Upper lobe of right lung (tissue), 1 donor: ENCODE measurements around the gene UBA6. TPM values are rescaled to one million over a fixed set of nuclear protein-coding genes. Genes with fewer than 3 reads are reported as not detected.

ENCODE experiments used
- ATAC-seq: fragments of 200-7000 bp; cut with Tn5 transposase; one replicate; pipeline ENCODE4 v1.9.1; 2020; ENCODE audit warnings: mild to moderate bottlenecking, moderate library complexity
- DNase-seq: peaks from one replicate; pipeline ENCODE4 v3.0.0-alpha.2; 2020
- H3K27ac ChIP-seq: fragments of 200-600 bp; one replicate; pipeline ENCODE4 v1.8.0; 2022
- H3K27me3 ChIP-seq: fragments of 200-600 bp; one replicate; pipeline ENCODE4 v1.8.0; 2022; ENCODE audit warnings: mild to moderate bottlenecking
- H3K36me3 ChIP-seq: fragments of 200-600 bp; one replicate; pipeline ENCODE4 v1.8.0; 2022
- H3K4me1 ChIP-seq: fragments of 200-600 bp; one replicate; pipeline ENCODE4 v1.8.0; 2022
- H3K4me3 ChIP-seq: fragments of 200-600 bp; one replicate; pipeline ENCODE4 v1.8.0; 2022; ENCODE audit warnings: mild to moderate bottlenecking
- H3K9me3 ChIP-seq: fragments of 200-600 bp; one replicate; pipeline ENCODE4 v1.8.0; 2022
- intact Hi-C: fragments of 100-400 bp; cut with DNase I; formaldehyde crosslinking; loops from one replicate; pipeline ENCODE4 v1.11.0; 2022
- total RNA-seq: library from RNA; stranded (reverse); fragmentation: NEBNext Ultra II Directional; extraction: Animal tissue kit (Norgen Biotek cat#: 25700); gene quantifications from one replicate; pipeline ENCODE4 v1.2.1, GENCODE V29; 2021
- TF ChIP-seq, protein P1 (sequence below): fragments of 200-600 bp; IDR thresholded peaks from one replicate; pipeline ENCODE4 v1.8.0; 2022; ENCODE audit warnings: antibody characterized with exemption
- donor health status: DM: no; HTN: yes; CAD: no; lungs with severe emphysema.

The UBA6 gene
- total RNA-seq, 1 donor from 2014 or later, result 48.5 TPM

DNA sequence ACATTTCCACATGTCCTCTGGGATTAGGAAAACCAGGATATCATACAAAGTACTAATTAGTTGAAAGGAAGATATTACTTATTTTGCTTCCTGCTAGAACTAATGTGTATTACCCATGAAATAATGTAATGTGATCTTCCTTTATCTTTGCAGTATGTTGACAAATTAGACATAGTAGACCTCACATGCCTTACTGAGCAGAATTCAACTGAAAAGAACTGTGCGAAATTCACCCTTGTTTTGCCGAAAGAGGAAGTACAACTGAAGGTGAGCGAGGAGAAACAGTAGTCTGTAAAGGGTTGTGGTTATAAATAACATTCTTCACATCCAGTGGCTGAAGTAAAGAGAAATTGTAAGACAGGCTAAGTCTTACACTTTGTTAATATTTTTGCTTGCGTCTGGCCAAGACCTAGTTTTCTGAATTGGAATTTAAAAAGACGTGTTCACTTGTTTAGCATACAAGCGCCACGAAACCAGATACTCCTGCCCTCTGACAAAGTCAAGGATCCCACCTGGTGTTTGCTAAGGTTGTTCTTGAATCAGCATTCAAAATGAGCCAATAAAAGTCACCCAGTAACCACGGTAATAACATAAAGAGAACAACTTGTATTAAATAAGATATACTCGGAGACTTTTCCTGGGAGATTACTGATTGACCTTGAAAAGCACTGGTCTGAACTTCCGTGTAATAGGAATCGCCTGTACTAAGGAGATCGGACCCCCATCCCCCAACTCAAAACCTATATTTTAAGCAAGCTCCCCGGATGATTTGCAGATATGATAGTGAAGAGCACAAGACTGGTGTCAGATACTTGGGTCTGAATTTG is 125.5 kb downstream of the UBA6 start:
- no peaks in the 10 kb centered on the region for H3K36me3 ChIP-seq
- TF ChIP-seq, protein P1, sequence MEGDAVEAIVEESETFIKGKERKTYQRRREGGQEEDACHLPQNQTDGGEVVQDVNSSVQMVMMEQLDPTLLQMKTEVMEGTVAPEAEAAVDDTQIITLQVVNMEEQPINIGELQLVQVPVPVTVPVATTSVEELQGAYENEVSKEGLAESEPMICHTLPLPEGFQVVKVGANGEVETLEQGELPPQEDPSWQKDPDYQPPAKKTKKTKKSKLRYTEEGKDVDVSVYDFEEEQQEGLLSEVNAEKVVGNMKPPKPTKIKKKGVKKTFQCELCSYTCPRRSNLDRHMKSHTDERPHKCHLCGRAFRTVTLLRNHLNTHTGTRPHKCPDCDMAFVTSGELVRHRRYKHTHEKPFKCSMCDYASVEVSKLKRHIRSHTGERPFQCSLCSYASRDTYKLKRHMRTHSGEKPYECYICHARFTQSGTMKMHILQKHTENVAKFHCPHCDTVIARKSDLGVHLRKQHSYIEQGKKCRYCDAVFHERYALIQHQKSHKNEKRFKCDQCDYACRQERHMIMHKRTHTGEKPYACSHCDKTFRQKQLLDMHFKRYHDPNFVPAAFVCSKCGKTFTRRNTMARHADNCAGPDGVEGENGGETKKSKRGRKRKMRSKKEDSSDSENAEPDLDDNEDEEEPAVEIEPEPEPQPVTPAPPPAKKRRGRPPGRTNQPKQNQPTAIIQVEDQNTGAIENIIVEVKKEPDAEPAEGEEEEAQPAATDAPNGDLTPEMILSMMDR, result no peak
- H3K4me3 ChIP-seq, result no peak overlapping the region
- ATAC-seq, result no peak
- H3K27ac ChIP-seq, result no peak overlapping the region
- intact Hi-C loops, result no loop called here
- H3K9me3 ChIP-seq, result no peaks in the 10 kb centered on the region
- DNase-seq, result no peak
- no peaks in the 10 kb centered on the region for H3K4me1 ChIP-seq
- no peaks in the 10 kb centered on the region for H3K27me3 ChIP-seq

GRCh38 chr4:67573193-67573592 is 127.8 kb downstream of the UBA6 start:
- TF ChIP-seq, protein P1, result no peak
- no peaks in the 10 kb centered on the region for H3K4me1 ChIP-seq
- no peaks in the 10 kb centered on the region for H3K9me3 ChIP-seq
- H3K27ac ChIP-seq, result no peak overlapping the region
- no peaks in the 10 kb centered on the region for H3K36me3 ChIP-seq
- DNase-seq, result no peak
- no peak for ATAC-seq
- intact Hi-C loops, result no loop called here
- no peak overlapping the region for H3K4me3 ChIP-seq
- no peaks in the 10 kb centered on the region for H3K27me3 ChIP-seq

GRCh38 chr4:67571975-67572374 is 129.0 kb downstream of the UBA6 start:
- TF ChIP-seq, protein P1, result no peak
- no peak overlapping the region for H3K27ac ChIP-seq
- H3K4me3 ChIP-seq, result no peak overlapping the region
- ATAC-seq, result no peak
- H3K9me3 ChIP-seq, result no peaks in the 10 kb centered on the region
- no peaks in the 10 kb centered on the region for H3K36me3 ChIP-seq
- no peaks in the 10 kb centered on the region for H3K27me3 ChIP-seq
- no peak for DNase-seq
- H3K4me1 ChIP-seq, result no peaks in the 10 kb centered on the region
- intact Hi-C loops, result no loop called here

DNA sequence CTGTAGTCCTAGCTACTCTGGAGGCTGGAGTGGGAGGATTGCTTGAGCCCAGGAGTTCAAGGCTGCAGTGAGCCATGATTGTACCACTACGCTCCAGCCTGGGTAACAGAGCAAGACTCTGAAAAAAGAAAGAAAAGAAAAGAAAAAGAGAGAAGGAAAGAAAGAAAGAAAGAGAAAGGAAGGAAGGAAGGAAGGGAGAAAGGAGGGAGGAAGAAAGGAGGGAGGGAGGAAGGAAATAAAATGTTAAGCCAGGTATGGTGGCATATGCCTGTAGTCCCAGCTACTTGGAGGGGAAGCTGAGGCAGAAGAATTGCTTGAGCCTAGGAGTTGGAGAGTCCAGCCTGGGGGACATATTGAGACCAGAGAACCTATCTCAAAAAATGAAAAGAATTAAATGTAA is 130.4 kb downstream of the UBA6 start:
- no peaks in the 10 kb centered on the region for H3K27me3 ChIP-seq
- no peak for ATAC-seq
- no peak for DNase-seq

DNA sequence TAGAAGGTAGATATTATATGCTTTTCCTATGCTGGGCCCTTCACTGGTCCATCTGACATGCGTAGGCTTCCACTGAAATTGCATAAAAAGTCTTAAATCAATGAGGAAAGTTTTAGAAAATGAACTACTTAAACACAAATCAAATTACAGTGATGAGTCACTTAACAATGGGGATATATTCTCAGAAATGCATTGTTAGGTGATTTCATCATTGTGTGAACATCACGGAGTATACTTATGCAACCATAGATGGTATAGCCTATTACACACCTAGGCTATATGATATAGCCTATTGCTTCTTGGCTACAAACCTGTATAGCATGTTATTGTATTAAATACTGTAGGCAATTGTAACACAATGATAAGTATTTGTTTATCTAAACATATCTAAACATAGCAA is 132.1 kb downstream of the UBA6 start:
- ATAC-seq (no peak), DNase-seq (no peak)
- H3K27me3 ChIP-seq, result no peaks in the 10 kb centered on the region
- intact Hi-C loops, result no loop called here
- no peaks in the 10 kb centered on the region for H3K9me3 ChIP-seq
- H3K4me1 ChIP-seq, result no peaks in the 10 kb centered on the region
- H3K4me3 ChIP-seq, result no peak overlapping the region
- no peaks in the 10 kb centered on the region for H3K36me3 ChIP-seq
- TF ChIP-seq, protein P1, result no peak
- no peak overlapping the region for H3K27ac ChIP-seq

More for the DNA sequence above, 130.4 kb downstream of the UBA6 start:
- Histone ChIP-seq H3K4me1 (no peaks in the 10 kb centered on the region), H3K27ac (no peak overlapping the region), H3K9me3 (no peaks in the 10 kb centered on the region), H3K4me3 (no peak overlapping the region), H3K36me3 (no peaks in the 10 kb centered on the region)
- TF ChIP-seq, protein P1, result no peak
- intact Hi-C loops, result no loop called here
